K562 (cell line): ENCODE data around the gene HOXB5. TPM values are rescaled to one million over a fixed set of nuclear protein-coding genes. Genes with fewer than 3 reads are reported as not detected.

Experiments used
- CBX1 ChIP-seq: sonication (generic); IDR thresholded peaks from 2 replicates; pipeline ENCODE4 v1.6.1; 2016; ENCODE audit warnings: antibody characterized with exemption, low read depth, mild to moderate bottlenecking
- DACH1 ChIP-seq: fragments of 450-650 bp; IDR thresholded peaks from 2 replicates; pipeline ENCODE4 v1.6.1; 2018; ENCODE audit not compliant: partially characterized antibody
- EGR1 ChIP-seq: fragments of 450-650 bp; conservative IDR thresholded peaks from 2 replicates; pipeline ENCODE4 v1.6.1; 2017; ENCODE audit warnings: mild to moderate bottlenecking
- ETS2 ChIP-seq: IDR thresholded peaks from 2 replicates; pipeline ENCODE4 v1.6.1; 2016; ENCODE audit warnings: borderline replicate concordance, missing genetic modification characterization, mild to moderate bottlenecking, moderate library complexity, missing compliant biosample characterization; ENCODE audit not compliant: poor library complexity, severe bottlenecking
- ETV6 ChIP-seq, 3 experiments: fragments of 150-350 bp in 1 of 3; sonication (generic) in 1 of 3; formaldehyde crosslinking in 1 of 3; IDR thresholded peaks; 2 replicates each; pipeline versions ENCODE4 v1.6.1 to v1.8.0; 2014 to 2022; ENCODE audit warnings: borderline replicate concordance in 2 of 3, low read depth in 2 of 3, antibody characterized with exemption in 1 of 3, low read length in 1 of 3, mild to moderate bottlenecking in 1 of 3, missing genetic modification reagents in 1 of 3
- FOXA3 ChIP-seq, 2 experiments: fragments of 450-650 bp in 1 of 2; sonication (generic) in 1 of 2; formaldehyde crosslinking; IDR thresholded peaks in 1 of 2; conservative IDR thresholded peaks in 1 of 2; 2 replicates each; pipeline versions ENCODE4 v1.4.0 to v1.8.0; 2020 to 2022; ENCODE audit warnings: mild to moderate bottlenecking in 2 of 2, missing genetic modification reagents in 1 of 2
- KDM1A ChIP-seq, 2 experiments: fragments of 450-650 bp; IDR thresholded peaks; 2 replicates each; pipeline ENCODE4 v1.6.1; 2016; ENCODE audit warnings: mild to moderate bottlenecking in 2 of 2
- LEF1 ChIP-seq: fragments of 450-650 bp; IDR thresholded peaks from 2 replicates; pipeline ENCODE4 v1.6.1; 2016; ENCODE audit warnings: mild to moderate bottlenecking
- MAFF ChIP-seq: IDR thresholded peaks from 2 replicates; pipeline ENCODE4 v1.6.1; 2012; ENCODE audit warnings: low read length, improper control_type of control experiment
- MCM3 ChIP-seq: fragments of 450-650 bp; IDR thresholded peaks from 2 replicates; pipeline ENCODE4 v1.6.1; 2016
- MEIS2 ChIP-seq: fragments of 450-650 bp; IDR thresholded peaks from 2 replicates; pipeline ENCODE4 v1.6.1; 2014; ENCODE audit warnings: mild to moderate bottlenecking; ENCODE audit not compliant: partially characterized antibody
- NFE2L1 ChIP-seq: fragments of 450-650 bp; IDR thresholded peaks from 2 replicates; pipeline ENCODE4 v1.6.1; 2016; ENCODE audit warnings: missing genetic modification characterization, low read depth, mild to moderate bottlenecking, missing compliant biosample characterization, moderate library complexity, borderline replicate concordance
- SMARCA4 ChIP-seq: fragments of 450-650 bp; IDR thresholded peaks from 2 replicates; pipeline ENCODE4 v1.6.1; 2016
- ZNF239 ChIP-seq: fragments of 250-450 bp; sonication (Bioruptor Pico); IDR thresholded peaks from 2 replicates; pipeline ENCODE4 v1.4.0; 2020; ENCODE audit warnings: mild to moderate bottlenecking
- ZNF274 ChIP-seq: IDR thresholded peaks from 2 replicates; pipeline ENCODE4 v1.6.1; 2011; ENCODE audit warnings: low read depth, mild to moderate bottlenecking, low read length, moderate library complexity, borderline replicate concordance
- ZNF551 ChIP-seq: fragments of 250-450 bp; sonication (Bioruptor Pico); IDR thresholded peaks from 2 replicates; pipeline ENCODE4 v1.5.0; 2021; ENCODE audit warnings: mild to moderate bottlenecking, moderate library complexity
- ZNF668 ChIP-seq: fragments of 250-450 bp; sonication (Bioruptor Pico); IDR thresholded peaks from 2 replicates; pipeline ENCODE4 v1.8.0; 2022; ENCODE audit warnings: mild to moderate bottlenecking, inconsistent platforms
- polyA plus RNA-seq, 8 experiments: library from polyadenylated mRNA; depleted of rRNA in 4 of 8; stranded (reverse) in 5 of 8; unstranded in 3 of 8; fragments of >200 nt; fragmentation: Nextera tagmentation in 2 of 8; fragmentation: Illumina TruSeq in 1 of 8; extraction: Ambion mirVana in 2 of 8; extraction: Trizol in 1 of 8; gene quantifications; 2 replicates each; pipeline versions ENCODE4 v1.2.1 to v1.2.3, GENCODE V29; 2011 to 2014; ENCODE audit warnings: inconsistent platforms in 1 of 8, missing spikeins in 1 of 8
- total RNA-seq, 7 experiments: library from RNA; depleted of rRNA in 6 of 7; stranded (reverse); fragments of >200 nt in 6 of 7; fragmentation: Illumina TruSeq in 2 of 7; extraction: Trizol in 2 of 7; gene quantifications; 2 replicates each; pipeline versions ENCODE4 v1.2.1 to v1.2.3, GENCODE V29; 2011 to 2021; ENCODE audit warnings: low replicate concordance in 1 of 7
- TF ChIP-seq, protein P1 (sequence below): fragments of 450-650 bp; formaldehyde crosslinking; IDR thresholded peaks from 2 replicates; pipeline ENCODE4 v1.4.0; 2020; ENCODE audit warnings: mild to moderate bottlenecking
- TF ChIP-seq, protein P2 (sequence below): IDR thresholded peaks from 2 replicates; pipeline ENCODE4 v1.6.1; 2012; ENCODE audit warnings: low read depth, low read length, improper control_type of control experiment, borderline replicate concordance
- TF ChIP-seq, protein P3 (sequence below): fragments of 250-450 bp; sonication (Bioruptor Pico); IDR thresholded peaks from 2 replicates; pipeline ENCODE4 v1.4.0; 2020; ENCODE audit warnings: mild to moderate bottlenecking, moderate library complexity, borderline replicate concordance
- TF ChIP-seq, protein P4 (sequence below): sonication (generic); formaldehyde crosslinking; IDR thresholded peaks from 2 replicates; pipeline ENCODE4 v1.8.0; 2023; ENCODE audit warnings: mild to moderate bottlenecking, missing genetic modification reagents

Gene HOXB5
- total and polyA plus RNA-seq, 9 of the 15 experiments (the other 6 are each of a cell fraction or from before 2014, with no cell fraction given) = 0.24 to 2.7 (median 0.65) TPM

DNA sequence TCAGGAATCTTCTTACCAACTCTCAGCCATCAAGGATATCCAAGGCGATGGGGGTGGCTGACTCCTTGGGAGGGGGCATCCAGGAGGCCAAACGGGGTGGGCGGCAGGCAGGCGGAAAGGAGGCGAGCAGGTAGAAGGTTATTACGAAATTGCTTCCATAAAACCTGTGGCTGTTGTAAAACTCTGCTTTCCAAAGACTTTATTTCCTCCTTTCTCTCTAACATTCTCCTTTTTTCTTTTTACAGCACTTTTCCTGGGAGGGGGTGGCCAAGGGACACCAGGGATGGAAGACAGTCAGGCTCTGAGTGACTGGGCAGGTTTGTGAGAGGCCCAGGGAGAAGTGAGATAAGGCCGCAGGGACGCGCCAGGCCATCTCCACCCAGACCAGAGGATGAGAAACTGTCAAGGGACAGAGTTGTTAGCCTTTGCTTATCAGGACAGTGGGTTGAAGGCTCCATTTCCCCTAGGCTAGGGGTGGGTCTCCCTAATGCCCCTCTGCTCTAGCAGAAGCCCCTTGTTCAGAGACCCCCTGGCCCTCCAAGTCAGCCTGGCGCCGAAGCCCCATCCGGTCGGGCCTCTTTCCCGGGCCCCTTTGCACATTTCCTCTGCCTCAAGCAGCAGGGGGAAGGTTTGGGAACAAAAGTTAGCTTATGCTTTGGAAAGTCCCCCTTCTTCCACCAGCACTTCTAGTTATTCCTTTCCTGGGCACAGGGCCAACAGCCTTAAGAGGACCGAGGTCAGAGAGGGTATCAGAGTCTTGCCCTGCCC lies 37.5 kb upstream of the HOXB5 start (continued):
- TF ChIP-seq KDM1A (IDR thresholded peaks at IDR 0.05) (peak; percentile 46 to 48; a peak in 2 of 4 replicates), MCM3 (no peak), ZNF274 (no peak), LEF1 (peak; percentile 80), ZNF239 (no peak), MEIS2 (peak; percentile 84), ZNF551 (CRISPR knock-in tag) (no peak), ETS2 (tag) (no peak), FOXA3 (CRISPR knock-in tag; conservative IDR thresholded peaks at IDR 0.05 in 1 of 2, IDR thresholded peaks at IDR 0.05 in 1 of 2) (no peak), ZNF668 (no peak), NFE2L1 (no peak; the same call in 1 of the 2 replicates), CBX1 (no peak; the same call in 1 of the 2 replicates), SMARCA4 (peak; percentile 90), DACH1 (no peak), EGR1 (peak; percentile 33), MAFF (peak; percentile 74), ETV6 (IDR thresholded peaks at IDR 0.05; ENCODE audit: borderline replicate concordance in 1 of 2, low read depth in 2 of 2, low read length in 1 of 2) (no peak), ETV6 (CRISPR knock-in tag; IDR thresholded peaks at IDR 0.05; ENCODE audit: borderline replicate concordance) (no peak)
- TF ChIP-seq, protein P1, sequence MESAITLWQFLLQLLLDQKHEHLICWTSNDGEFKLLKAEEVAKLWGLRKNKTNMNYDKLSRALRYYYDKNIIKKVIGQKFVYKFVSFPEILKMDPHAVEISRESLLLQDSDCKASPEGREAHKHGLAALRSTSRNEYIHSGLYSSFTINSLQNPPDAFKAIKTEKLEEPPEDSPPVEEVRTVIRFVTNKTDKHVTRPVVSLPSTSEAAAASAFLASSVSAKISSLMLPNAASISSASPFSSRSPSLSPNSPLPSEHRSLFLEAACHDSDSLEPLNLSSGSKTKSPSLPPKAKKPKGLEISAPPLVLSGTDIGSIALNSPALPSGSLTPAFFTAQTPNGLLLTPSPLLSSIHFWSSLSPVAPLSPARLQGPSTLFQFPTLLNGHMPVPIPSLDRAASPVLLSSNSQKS = no peak
- TF ChIP-seq, protein P2, sequence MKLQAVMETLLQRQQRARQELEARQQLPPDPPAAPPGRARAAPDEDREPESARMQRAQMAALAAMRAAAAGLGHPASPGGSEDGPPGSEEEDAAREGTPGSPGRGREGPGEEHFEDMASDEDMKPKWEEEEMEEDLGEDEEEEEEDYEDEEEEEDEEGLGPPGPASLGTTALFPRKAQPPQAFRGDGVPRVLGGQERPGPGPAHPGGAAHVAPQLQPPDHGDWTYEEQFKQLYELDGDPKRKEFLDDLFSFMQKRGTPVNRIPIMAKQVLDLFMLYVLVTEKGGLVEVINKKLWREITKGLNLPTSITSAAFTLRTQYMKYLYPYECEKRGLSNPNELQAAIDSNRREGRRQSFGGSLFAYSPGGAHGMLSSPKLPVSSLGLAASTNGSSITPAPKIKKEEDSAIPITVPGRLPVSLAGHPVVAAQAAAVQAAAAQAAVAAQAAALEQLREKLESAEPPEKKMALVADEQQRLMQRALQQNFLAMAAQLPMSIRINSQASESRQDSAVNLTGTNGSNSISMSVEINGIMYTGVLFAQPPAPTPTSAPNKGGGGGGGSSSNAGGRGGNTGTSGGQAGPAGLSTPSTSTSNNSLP = no peak
- TF ChIP-seq, protein P3, sequence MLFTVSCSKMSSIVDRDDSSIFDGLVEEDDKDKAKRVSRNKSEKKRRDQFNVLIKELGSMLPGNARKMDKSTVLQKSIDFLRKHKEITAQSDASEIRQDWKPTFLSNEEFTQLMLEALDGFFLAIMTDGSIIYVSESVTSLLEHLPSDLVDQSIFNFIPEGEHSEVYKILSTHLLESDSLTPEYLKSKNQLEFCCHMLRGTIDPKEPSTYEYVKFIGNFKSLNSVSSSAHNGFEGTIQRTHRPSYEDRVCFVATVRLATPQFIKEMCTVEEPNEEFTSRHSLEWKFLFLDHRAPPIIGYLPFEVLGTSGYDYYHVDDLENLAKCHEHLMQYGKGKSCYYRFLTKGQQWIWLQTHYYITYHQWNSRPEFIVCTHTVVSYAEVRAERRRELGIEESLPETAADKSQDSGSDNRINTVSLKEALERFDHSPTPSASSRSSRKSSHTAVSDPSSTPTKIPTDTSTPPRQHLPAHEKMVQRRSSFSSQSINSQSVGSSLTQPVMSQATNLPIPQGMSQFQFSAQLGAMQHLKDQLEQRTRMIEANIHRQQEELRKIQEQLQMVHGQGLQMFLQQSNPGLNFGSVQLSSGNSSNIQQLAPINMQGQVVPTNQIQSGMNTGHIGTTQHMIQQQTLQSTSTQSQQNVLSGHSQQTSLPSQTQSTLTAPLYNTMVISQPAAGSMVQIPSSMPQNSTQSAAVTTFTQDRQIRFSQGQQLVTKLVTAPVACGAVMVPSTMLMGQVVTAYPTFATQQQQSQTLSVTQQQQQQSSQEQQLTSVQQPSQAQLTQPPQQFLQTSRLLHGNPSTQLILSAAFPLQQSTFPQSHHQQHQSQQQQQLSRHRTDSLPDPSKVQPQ = no peak
- TF ChIP-seq, protein P4, sequence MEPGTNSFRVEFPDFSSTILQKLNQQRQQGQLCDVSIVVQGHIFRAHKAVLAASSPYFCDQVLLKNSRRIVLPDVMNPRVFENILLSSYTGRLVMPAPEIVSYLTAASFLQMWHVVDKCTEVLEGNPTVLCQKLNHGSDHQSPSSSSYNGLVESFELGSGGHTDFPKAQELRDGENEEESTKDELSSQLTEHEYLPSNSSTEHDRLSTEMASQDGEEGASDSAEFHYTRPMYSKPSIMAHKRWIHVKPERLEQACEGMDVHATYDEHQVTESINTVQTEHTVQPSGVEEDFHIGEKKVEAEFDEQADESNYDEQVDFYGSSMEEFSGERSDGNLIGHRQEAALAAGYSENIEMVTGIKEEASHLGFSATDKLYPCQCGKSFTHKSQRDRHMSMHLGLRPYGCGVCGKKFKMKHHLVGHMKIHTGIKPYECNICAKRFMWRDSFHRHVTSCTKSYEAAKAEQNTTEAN (CRISPR knock-in tag) = no peak
